ENCODE data around the gene UBE3D. TPM values are rescaled to one million over a fixed set of nuclear protein-coding genes. Genes with fewer than 3 reads are reported as not detected.

Gene UBE3D
- total RNA-seq, 2 donors from 2014 or later = 16.2 to 18.0 TPM

DNA sequence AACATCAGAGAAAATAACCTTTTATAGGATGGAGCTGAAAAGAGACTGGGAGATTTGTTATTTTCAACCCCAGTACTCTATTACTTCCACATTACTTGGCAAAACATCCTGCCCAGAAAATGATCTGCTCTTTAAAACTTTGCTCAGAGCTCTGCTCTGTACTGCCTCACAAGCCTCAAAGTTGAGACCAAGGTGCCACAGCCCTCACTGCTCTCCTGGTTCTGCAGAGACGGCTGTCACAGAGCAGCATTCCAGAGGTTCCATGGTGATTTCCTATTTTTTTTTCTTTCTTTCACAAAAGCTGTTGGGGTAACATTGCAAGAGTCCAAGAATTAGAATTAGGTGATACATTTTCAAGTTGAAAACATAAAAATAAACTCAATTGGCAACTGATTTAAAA lies 155.2 kb downstream of the UBE3D start:
- TF ChIP-seq, protein P1, sequence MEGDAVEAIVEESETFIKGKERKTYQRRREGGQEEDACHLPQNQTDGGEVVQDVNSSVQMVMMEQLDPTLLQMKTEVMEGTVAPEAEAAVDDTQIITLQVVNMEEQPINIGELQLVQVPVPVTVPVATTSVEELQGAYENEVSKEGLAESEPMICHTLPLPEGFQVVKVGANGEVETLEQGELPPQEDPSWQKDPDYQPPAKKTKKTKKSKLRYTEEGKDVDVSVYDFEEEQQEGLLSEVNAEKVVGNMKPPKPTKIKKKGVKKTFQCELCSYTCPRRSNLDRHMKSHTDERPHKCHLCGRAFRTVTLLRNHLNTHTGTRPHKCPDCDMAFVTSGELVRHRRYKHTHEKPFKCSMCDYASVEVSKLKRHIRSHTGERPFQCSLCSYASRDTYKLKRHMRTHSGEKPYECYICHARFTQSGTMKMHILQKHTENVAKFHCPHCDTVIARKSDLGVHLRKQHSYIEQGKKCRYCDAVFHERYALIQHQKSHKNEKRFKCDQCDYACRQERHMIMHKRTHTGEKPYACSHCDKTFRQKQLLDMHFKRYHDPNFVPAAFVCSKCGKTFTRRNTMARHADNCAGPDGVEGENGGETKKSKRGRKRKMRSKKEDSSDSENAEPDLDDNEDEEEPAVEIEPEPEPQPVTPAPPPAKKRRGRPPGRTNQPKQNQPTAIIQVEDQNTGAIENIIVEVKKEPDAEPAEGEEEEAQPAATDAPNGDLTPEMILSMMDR (conservative IDR thresholded peaks at IDR 0.05) = no peak
- Mint-ChIP-seq H3K27me3 (ENCODE audit: insufficient read depth) (no peaks in the 10 kb centered on the region), H3K27ac (no peak overlapping the region), H3K36me3 (ENCODE audit: low read depth) (no peaks in the 10 kb centered on the region), H3K4me3 (no peak overlapping the region), H3K4me1 (peaks cover 16% of the 10 kb centered on the region), H3K9me3 (no peaks in the 10 kb centered on the region)
- Histone ChIP-seq H3K27me3 (ENCODE audit: control insufficient read depth, insufficient read depth, low read length, poor library complexity, severe bottlenecking) (no peaks in the 10 kb centered on the region), H3K4me1 (ENCODE audit: control insufficient read depth, insufficient read depth, low read length) (peaks cover 4% of the 10 kb centered on the region), H3K9ac (ENCODE audit: extremely low read depth, low read length, poor library complexity, severe bottlenecking) (no peak overlapping the region), H3K27ac (ENCODE audit: low read depth, low read length) (no peak overlapping the region), H3K4me3 (ENCODE audit: low read length) (no peak overlapping the region), H3K36me3 (ENCODE audit: control insufficient read depth, insufficient read depth, low read length) (no peaks in the 10 kb centered on the region), H3K9me3 (ENCODE audit: control insufficient read depth, low read length) (no peaks in the 10 kb centered on the region)
- DNase-seq = no peak
- 73% methylated on average over 1 of the region's 1 CpG; no CpG with 5 or more reads in 1 of the 2 experiments for WGBS, 2 experiments (ENCODE audit: insufficient coverage in 1 of 2, insufficient read length in 1 of 2)

DNA sequence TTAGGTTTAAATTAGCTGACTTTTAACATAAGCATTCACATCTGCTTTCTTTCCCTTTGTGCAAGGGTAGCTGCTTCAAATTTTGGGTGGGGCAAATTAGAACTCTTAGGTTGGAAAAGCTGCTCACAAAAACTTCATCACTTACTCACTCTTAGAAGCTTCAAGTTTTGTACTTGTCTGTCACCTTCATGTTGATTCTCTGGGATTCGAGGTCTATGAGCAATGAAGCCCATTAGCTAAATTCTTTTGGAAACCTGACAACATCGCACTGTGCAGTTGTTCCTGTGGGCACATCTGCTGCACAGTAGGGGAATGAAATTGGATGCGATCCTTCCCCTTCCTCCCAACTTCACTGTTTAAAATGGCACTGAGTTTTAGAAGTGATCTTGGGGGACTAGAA lies 156.1 kb downstream of the UBE3D start:
- H3K4me3 ChIP-seq (ENCODE audit: low read length) = no peak overlapping the region
- no peak for DNase-seq
- no peak overlapping the region for H3K27ac ChIP-seq (ENCODE audit: low read depth, low read length)
- peaks cover 4% of the 10 kb centered on the region for H3K4me1 ChIP-seq (ENCODE audit: control insufficient read depth, insufficient read depth, low read length)
- Mint-ChIP-seq H3K4me3 (no peak overlapping the region), H3K4me1 (peaks cover 16% of the 10 kb centered on the region), H3K36me3 (ENCODE audit: low read depth) (no peaks in the 10 kb centered on the region), H3K27ac (no peak overlapping the region), H3K9me3 (no peaks in the 10 kb centered on the region), H3K27me3 (ENCODE audit: insufficient read depth) (no peaks in the 10 kb centered on the region)
- no peak overlapping the region for H3K9ac ChIP-seq (ENCODE audit: extremely low read depth, low read length, poor library complexity, severe bottlenecking)
- no peaks in the 10 kb centered on the region for H3K9me3 ChIP-seq (ENCODE audit: control insufficient read depth, low read length)
- no peaks in the 10 kb centered on the region for H3K27me3 ChIP-seq (ENCODE audit: control insufficient read depth, insufficient read depth, low read length, poor library complexity, severe bottlenecking)
- no peaks in the 10 kb centered on the region for H3K36me3 ChIP-seq (ENCODE audit: control insufficient read depth, insufficient read depth, low read length)
- WGBS, 2 experiments (ENCODE audit: insufficient coverage in 1 of 2, insufficient read length in 1 of 2) = 89 to 95% methylated on average over 2 to 3 of the region's 3 CpGs
- TF ChIP-seq, protein P1 (conservative IDR thresholded peaks at IDR 0.05) = no peak

DNA sequence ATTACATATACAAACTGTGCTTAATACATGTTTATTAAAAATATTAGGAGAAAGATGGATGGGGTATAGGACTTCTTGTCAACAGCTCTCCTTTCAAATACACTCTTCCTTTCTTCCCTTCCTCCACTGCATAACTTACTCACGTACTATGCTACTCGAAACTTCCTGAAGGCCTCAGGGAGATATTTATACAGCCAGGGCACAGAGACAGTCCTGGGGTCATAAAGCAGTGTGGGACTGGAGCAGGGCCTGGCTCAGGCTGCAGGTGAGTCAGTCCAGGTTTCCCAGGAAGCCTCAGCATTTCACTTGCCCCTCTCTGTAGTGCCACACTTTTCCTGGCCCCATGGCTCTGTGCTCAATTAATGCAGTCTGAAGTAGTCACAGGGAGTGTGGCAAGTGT lies 157.0 kb downstream of the UBE3D start:
- TF ChIP-seq, protein P1 (conservative IDR thresholded peaks at IDR 0.05) = no peak
- H3K36me3 Mint-ChIP-seq (ENCODE audit: low read depth) = no peaks in the 10 kb centered on the region
- no peak overlapping the region for H3K27ac Mint-ChIP-seq
- no peaks in the 10 kb centered on the region for H3K27me3 ChIP-seq (ENCODE audit: control insufficient read depth, insufficient read depth, low read length, poor library complexity, severe bottlenecking)
- H3K4me1 ChIP-seq (ENCODE audit: control insufficient read depth, insufficient read depth, low read length) = peaks cover 4% of the 10 kb centered on the region
- no peak overlapping the region for H3K9ac ChIP-seq (ENCODE audit: extremely low read depth, low read length, poor library complexity, severe bottlenecking)
- no peak overlapping the region for H3K4me3 Mint-ChIP-seq
- no peaks in the 10 kb centered on the region for H3K9me3 Mint-ChIP-seq
- no peak overlapping the region for H3K27ac ChIP-seq (ENCODE audit: low read depth, low read length)
- DNase-seq = no peak
- H3K9me3 ChIP-seq (ENCODE audit: control insufficient read depth, low read length) = no peaks in the 10 kb centered on the region
- no peaks in the 10 kb centered on the region for H3K36me3 ChIP-seq (ENCODE audit: control insufficient read depth, insufficient read depth, low read length)
- no peaks in the 10 kb centered on the region for H3K27me3 Mint-ChIP-seq (ENCODE audit: insufficient read depth)
- H3K4me3 ChIP-seq (ENCODE audit: low read length) = no peak overlapping the region
- peaks cover 14% of the 10 kb centered on the region for H3K4me1 Mint-ChIP-seq
- WGBS, 2 experiments (ENCODE audit: insufficient coverage in 1 of 2, insufficient read length in 1 of 2) = 94 to 100% methylated on average over 1 to 2 of the region's 2 CpGs
